H9 (cell line): Measurements from ENCODE around the gene GALNS. TPM values are rescaled to one million over a fixed set of nuclear protein-coding genes. Genes with fewer than 3 reads are reported as not detected.

Source experiments
- DNase-seq: peaks from one replicate; pipeline ENCODE4 v3.0.0-alpha.2; 2017
- H2AFZ ChIP-seq: one replicate; pipeline ENCODE4 v1.6.1; 2013; ENCODE audit warnings: mild to moderate bottlenecking, low read length, control low read depth, moderate library complexity
- H2AK5ac ChIP-seq: 2 replicates; pipeline ENCODE4 v1.6.1; 2013; ENCODE audit warnings: low read length, control low read depth, mixed read lengths; ENCODE audit not compliant: insufficient read length
- H2BK120ac ChIP-seq: one replicate; pipeline ENCODE4 v1.6.1; 2013; ENCODE audit warnings: low read depth, mild to moderate bottlenecking, low read length, control low read depth, inconsistent platforms; ENCODE audit not compliant: poor library complexity, severe bottlenecking
- H2BK12ac ChIP-seq: 2 replicates; pipeline ENCODE4 v1.6.1; 2013; ENCODE audit warnings: low read length, control low read depth, mixed read lengths, low read depth; ENCODE audit not compliant: insufficient read length
- H2BK15ac ChIP-seq: 2 replicates; pipeline ENCODE4 v1.6.1; 2013; ENCODE audit warnings: low read depth, low read length, control low read depth
- H2BK20ac ChIP-seq: one replicate; pipeline ENCODE4 v1.6.1; 2013; ENCODE audit warnings: low read depth, mild to moderate bottlenecking, low read length, control low read depth, inconsistent platforms; ENCODE audit not compliant: poor library complexity, severe bottlenecking
- H2BK5ac ChIP-seq: 2 replicates; pipeline ENCODE4 v1.6.1; 2013; ENCODE audit warnings: low read length, control low read depth, mixed read lengths; ENCODE audit not compliant: insufficient read length
- H3K14ac ChIP-seq: 2 replicates; pipeline ENCODE4 v1.6.1; 2013; ENCODE audit warnings: low read length, control low read depth; ENCODE audit not compliant: insufficient read depth
- H3K18ac ChIP-seq: 2 replicates; pipeline ENCODE4 v1.6.1; 2013; ENCODE audit warnings: low read depth, mild to moderate bottlenecking, mixed read lengths, low read length, control low read depth; ENCODE audit not compliant: insufficient read length
- H3K23ac ChIP-seq: 2 replicates; pipeline ENCODE4 v1.6.1; 2013; ENCODE audit warnings: low read length, control low read depth, mixed read lengths, low read depth; ENCODE audit not compliant: insufficient read length
- H3K23me2 ChIP-seq: 2 replicates; pipeline ENCODE4 v1.6.1; 2013; ENCODE audit warnings: low read depth, mild to moderate bottlenecking, mixed read lengths, low read length, control low read depth; ENCODE audit not compliant: insufficient read length, poor library complexity, severe bottlenecking
- H3K27ac ChIP-seq: 2 replicates; pipeline ENCODE4 v1.5.1; 2013; ENCODE audit warnings: low read length, control low read depth, mixed read lengths, low read depth; ENCODE audit not compliant: insufficient read length
- H3K27me3 ChIP-seq: 2 replicates; pipeline ENCODE4 v1.6.1; 2013; ENCODE audit warnings: low read length, control low read depth, inconsistent platforms; ENCODE audit not compliant: insufficient read depth
- H3K4ac ChIP-seq: 2 replicates; pipeline ENCODE4 v1.6.1; 2013; ENCODE audit warnings: low read depth, mild to moderate bottlenecking, control low read depth, inconsistent platforms, low read length, moderate library complexity
- H3K4me1 ChIP-seq: 2 replicates; pipeline ENCODE4 v1.6.1; 2013; ENCODE audit warnings: low read length, control low read depth, inconsistent platforms; ENCODE audit not compliant: insufficient read depth
- H3K4me2 ChIP-seq: 2 replicates; pipeline ENCODE4 v1.6.1; 2013; ENCODE audit warnings: low read length, control low read depth, mixed read lengths; ENCODE audit not compliant: insufficient read length, insufficient read depth
- H3K56ac ChIP-seq: 2 replicates; pipeline ENCODE4 v1.6.1; 2013; ENCODE audit warnings: low read depth, mild to moderate bottlenecking, mixed read lengths, low read length, control low read depth; ENCODE audit not compliant: insufficient read length
- H3K79me1 ChIP-seq: 2 replicates; pipeline ENCODE4 v1.6.1; 2013; ENCODE audit warnings: low read depth, mild to moderate bottlenecking, moderate library complexity, low read length, control low read depth, inconsistent platforms; ENCODE audit not compliant: insufficient read depth, poor library complexity, severe bottlenecking
- H3K79me2 ChIP-seq: 2 replicates; pipeline ENCODE4 v1.6.1; 2013; ENCODE audit warnings: low read length, control low read depth, inconsistent platforms; ENCODE audit not compliant: insufficient read depth
- H3K9ac ChIP-seq: 2 replicates; pipeline ENCODE4 v1.6.1; 2013; ENCODE audit warnings: low read length, control low read depth, mixed read lengths; ENCODE audit not compliant: insufficient read length; ENCODE audit errors: extremely low read depth
- H3K9me3 ChIP-seq: one replicate; pipeline ENCODE4 v1.6.1; 2013; ENCODE audit warnings: low read depth, low read length, inconsistent platforms; ENCODE audit not compliant: control insufficient read depth
- H3T11ph ChIP-seq: one replicate; pipeline ENCODE4 v1.6.1; 2013; ENCODE audit warnings: mild to moderate bottlenecking, low read length, control low read depth, inconsistent platforms
- H4K20me1 ChIP-seq: one replicate; pipeline ENCODE4 v1.6.1; 2013; ENCODE audit not compliant: control insufficient read depth, insufficient read length, insufficient read depth
- H4K5ac ChIP-seq: 2 replicates; pipeline ENCODE4 v1.6.1; 2013; ENCODE audit warnings: low read depth, mild to moderate bottlenecking, mixed read lengths, low read length, control low read depth; ENCODE audit not compliant: insufficient read length
- H4K8ac ChIP-seq: replicated peaks from 2 replicates; pipeline ENCODE4 v1.6.1; 2013; ENCODE audit warnings: low read length, control low read depth, mixed read lengths, low read depth; ENCODE audit not compliant: insufficient read length
- H4K91ac ChIP-seq: 2 replicates; pipeline ENCODE4 v1.6.1; 2013; ENCODE audit warnings: low read depth, mild to moderate bottlenecking, moderate library complexity, mixed read lengths, low read length, control low read depth; ENCODE audit not compliant: insufficient read length
- H3K27ac Mint-ChIP-seq, 3 experiments: 2 replicates in 2 of 3; 3 replicates in 1 of 3; pipeline ENCODE4 v1.8.0; 2020 to 2021; ENCODE audit warnings: mixed read lengths in 3 of 3, mild to moderate bottlenecking in 1 of 3, moderate library complexity in 1 of 3
- H3K27me3 Mint-ChIP-seq: 2 replicates; pipeline ENCODE4 v1.8.0; 2021; ENCODE audit warnings: low read depth, mild to moderate bottlenecking, moderate library complexity, mixed read lengths
- H3K36me3 Mint-ChIP-seq, 3 experiments: 2 replicates in 2 of 3; 3 replicates in 1 of 3; pipeline ENCODE4 v1.8.0; 2020 to 2021; ENCODE audit warnings: low read depth in 3 of 3, mixed read lengths in 3 of 3; ENCODE audit not compliant: insufficient read depth in 1 of 3
- H3K4me1 Mint-ChIP-seq, 2 experiments: 2 replicates each; pipeline ENCODE4 v1.8.0; 2020; ENCODE audit warnings: mixed read lengths in 2 of 2
- H3K4me3 Mint-ChIP-seq, 2 experiments: 2 replicates in 1 of 2; 3 replicates in 1 of 2; pipeline ENCODE4 v1.8.0; 2020 to 2021; ENCODE audit warnings: mild to moderate bottlenecking in 2 of 2, mixed read lengths in 2 of 2, moderate library complexity in 1 of 2
- H3K9me3 Mint-ChIP-seq, 2 experiments: 2 replicates in 1 of 2; 3 replicates in 1 of 2; pipeline ENCODE4 v1.8.0; 2020; ENCODE audit warnings: mild to moderate bottlenecking in 2 of 2, mixed read lengths in 2 of 2, moderate library complexity in 1 of 2
- CTCF ChIP-seq: fragments of 200-600 bp; sonication (generic); conservative IDR thresholded peaks from 3 replicates; pipeline ENCODE4 v1.8.0; 2021; ENCODE audit warnings: antibody characterized with exemption, mild to moderate bottlenecking
- WGBS: extraction: QIAGEN DNeasy Blood & Tissue Kit; methylation state at CpG from one replicate; pipeline ENCODE4 v1.1.7; 2013; ENCODE audit warnings: missing lambda C conversion rate, low lambda C conversion rate, mixed read lengths; ENCODE audit not compliant: insufficient read length; ENCODE audit errors: extremely low coverage; 5-methylcytosine and 5-hydroxymethylcytosine counted together
- long read RNA-seq: library from polyadenylated mRNA; unstranded; transcript quantifications from one replicate; pipeline ENCODE4 v2.0.0, GENCODE V29; 2020
- total RNA-seq: library from RNA; stranded (reverse); gene quantifications from 2 replicates; pipeline ENCODE4 v1.2.1, GENCODE V29; 2021

Gene GALNS
- total RNA-seq = 20.0 and 20.3 TPM in 2 replicates
- long read RNA-seq, transcript GALNS-201 (14 exons, 2,363 nt) = major isoform, 94 of 110 reads
- long read RNA-seq, partial matches to known transcripts = 4 of 110 reads
- long read RNA-seq, other reads (novel, unspliced or antisense) = 12 of 110 reads

- no peaks in the 10 kb centered on the region for H3K79me2 ChIP-seq
- peak within 1 kb of the TSS; percentile 24 to 98 (median 89); a peak in 6 of 7 replicates for H3K27ac Mint-ChIP-seq
- no peak within 1 kb of the TSS for H2BK12ac ChIP-seq
- H2BK20ac ChIP-seq = no peak within 1 kb of the TSS
- H3K9me3 Mint-ChIP-seq = peaks cover 0 to 3% of the 10 kb centered on the region in 2 experiments; a peak in 2 of 5 replicates
- no peaks in the 10 kb centered on the region for H3K79me1 ChIP-seq
- H4K5ac ChIP-seq = peak within 1 kb of the TSS; percentile 14
- H4K91ac ChIP-seq = no peak within 1 kb of the TSS
- no peak within 1 kb of the TSS for H3T11ph ChIP-seq
- peak within 1 kb of the TSS; percentile 48 for H3K14ac ChIP-seq
- no peaks in the 10 kb centered on the region for H3K9me3 ChIP-seq
- peaks cover 8% of the 10 kb centered on the region for H3K23me2 ChIP-seq
- peak within 1 kb of the TSS; percentile 98 for H3K4me2 ChIP-seq
- WGBS = no CpG with 5 or more reads among the region's 87 CpGs
- no peak within 1 kb of the TSS for H2BK5ac ChIP-seq
- H3K4me1 ChIP-seq = no peaks in the 10 kb centered on the region
- H3K27me3 Mint-ChIP-seq = no peaks in the 10 kb centered on the region
- peak within 1 kb of the TSS; percentile 64 for H3K18ac ChIP-seq
- H3K4me1 Mint-ChIP-seq = peaks cover 9 to 18% of the 10 kb centered on the region in 2 experiments
- DNase-seq = peak; percentile 96
- no peak within 1 kb of the TSS for H3K23ac ChIP-seq
- H3K27me3 ChIP-seq = no peaks in the 10 kb centered on the region
- no peak within 1 kb of the TSS for H2AFZ ChIP-seq
- H3K56ac ChIP-seq = no peak within 1 kb of the TSS
- no peak within 1 kb of the TSS for H2AK5ac ChIP-seq
- no peak within 1 kb of the TSS for H3K27ac ChIP-seq
- H3K4me3 Mint-ChIP-seq = peak within 1 kb of the TSS; percentile 96 to 100
- peak within 1 kb of the TSS; percentile 83 for H3K9ac ChIP-seq
- H3K36me3 Mint-ChIP-seq = peaks cover 24 to 34% (median 26%) of the 10 kb centered on the region in 3 experiments
- TF ChIP-seq CTCF = no peak
- no peaks in the 10 kb centered on the region for H4K20me1 ChIP-seq
- no peak within 1 kb of the TSS for H2BK15ac ChIP-seq
- no peak within 1 kb of the TSS for H4K8ac ChIP-seq
- H2BK120ac ChIP-seq = no peak within 1 kb of the TSS
- H3K4ac ChIP-seq = no peak within 1 kb of the TSS
Observed at GRCh38 chr16:88856828-88857727, at the start of gene GALNS, which contains the start of gene TRAPPC2L. TSS of gene GALNS (minus strand) at chr16:88856947. CDS start at chr16:88856877, 70 bp downstream. TSS of gene TRAPPC2L (plus strand) at chr16:88857127. CDS start at chr16:88857151, 24 bp downstream.
